Measurements from ENCODE around the gene LAPTM5.
A peak's percentile ranks its signal among the peaks of the same experiment; 100 is the strongest.

The LAPTM5 gene

DNA sequence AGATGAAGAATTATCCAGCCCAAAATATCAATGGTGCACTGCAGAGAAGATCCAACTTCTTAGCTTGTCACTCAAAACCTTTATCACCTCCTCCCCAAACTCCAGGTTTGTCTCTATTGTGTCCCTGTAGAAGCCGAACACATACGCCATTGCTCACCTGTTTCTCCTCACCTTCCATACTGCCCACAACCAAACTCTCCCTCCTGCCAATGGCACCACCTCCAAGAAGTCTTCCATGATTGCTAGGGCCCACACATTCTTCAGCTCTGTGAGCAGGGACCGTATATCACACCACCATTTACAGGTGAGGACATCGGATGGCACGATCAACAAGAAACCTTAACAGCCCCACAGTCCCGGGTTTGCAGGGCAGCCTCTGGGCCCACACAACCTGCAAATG lies 2.2 kb downstream of the LAPTM5 start:
- no peak for DNase-seq

DNA sequence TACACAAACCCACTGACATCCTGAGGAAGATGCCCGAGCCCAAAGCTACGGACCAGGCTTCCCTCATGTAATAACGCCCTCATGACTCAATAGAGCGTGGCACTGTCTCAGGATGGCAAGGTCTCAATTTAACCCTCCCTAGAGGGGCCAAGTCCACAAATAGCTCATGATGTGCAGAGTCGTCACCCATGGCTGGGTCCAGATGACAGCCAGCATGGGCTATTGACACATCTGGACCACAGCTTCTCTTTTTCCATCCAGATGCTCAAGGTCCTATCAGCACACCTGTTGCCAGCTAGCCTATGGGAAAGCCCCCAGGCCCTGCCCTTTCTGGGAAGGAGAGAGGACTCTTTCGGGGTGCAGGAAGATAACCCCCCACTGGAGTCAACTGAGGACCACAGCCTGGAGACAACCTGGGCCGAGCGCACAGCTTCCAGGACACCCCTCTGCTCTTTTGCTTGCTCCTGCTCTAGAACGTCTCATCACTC lies 2.8 kb downstream of the LAPTM5 start:
- peak; percentile 30 to 48 for DNase-seq

DNA sequence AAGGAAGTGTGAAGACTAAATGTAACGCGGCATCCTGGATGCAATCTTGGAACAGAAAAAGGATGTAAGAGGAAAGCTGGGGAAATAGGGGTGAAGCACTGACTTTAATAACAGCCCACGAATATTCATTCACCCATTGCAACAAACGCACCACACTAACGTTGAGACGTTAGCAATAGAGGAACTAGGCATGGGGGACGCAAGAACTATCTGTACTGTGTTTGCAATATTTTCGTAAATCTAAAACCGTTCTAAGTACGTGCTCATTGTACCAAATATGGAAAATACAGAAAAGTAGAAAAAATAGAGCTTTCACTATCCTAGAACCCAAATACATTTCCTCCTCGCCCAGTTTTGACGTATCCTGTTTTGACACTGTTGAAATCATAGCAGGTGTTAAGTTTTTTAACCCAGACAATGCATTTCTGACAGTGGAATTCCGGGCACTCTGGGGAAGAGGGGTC lies 3.9 kb downstream of the LAPTM5 start:
- no peak for DNase-seq

DNA sequence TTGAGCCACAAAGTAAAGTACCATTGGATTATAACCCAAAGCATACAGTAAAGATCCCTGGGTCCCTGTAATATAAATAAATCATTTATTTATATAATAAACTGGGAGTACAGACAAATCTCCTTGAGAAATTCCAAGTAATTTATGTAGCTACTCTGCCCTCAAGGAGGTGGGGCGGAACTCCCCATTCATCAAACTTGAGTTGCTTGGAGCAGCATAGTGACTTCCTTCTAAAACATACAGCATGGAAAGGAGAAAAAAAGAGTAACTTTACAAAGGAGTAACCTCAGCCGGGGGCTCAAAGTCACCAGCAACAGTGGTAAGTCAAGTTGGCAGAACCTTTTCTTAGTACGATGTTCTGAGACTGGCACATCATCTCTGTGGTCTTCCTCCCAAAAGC lies 4.5 kb downstream of the LAPTM5 start:
- no peak for DNase-seq

DNA sequence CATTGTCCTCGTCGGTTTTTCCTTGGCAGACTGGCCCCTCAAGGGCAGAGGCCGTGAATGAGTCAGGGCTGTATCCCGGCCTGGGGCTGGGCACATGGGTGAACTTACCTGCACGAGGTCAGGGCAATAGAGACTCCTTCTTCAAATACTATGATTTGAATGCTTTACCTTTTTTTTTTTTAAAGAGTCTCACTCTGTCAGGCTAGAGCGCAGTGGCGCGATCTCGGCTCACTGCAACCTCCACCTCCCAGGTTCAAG lies 5.0 kb downstream of the LAPTM5 start:
- no peak for DNase-seq

DNA sequence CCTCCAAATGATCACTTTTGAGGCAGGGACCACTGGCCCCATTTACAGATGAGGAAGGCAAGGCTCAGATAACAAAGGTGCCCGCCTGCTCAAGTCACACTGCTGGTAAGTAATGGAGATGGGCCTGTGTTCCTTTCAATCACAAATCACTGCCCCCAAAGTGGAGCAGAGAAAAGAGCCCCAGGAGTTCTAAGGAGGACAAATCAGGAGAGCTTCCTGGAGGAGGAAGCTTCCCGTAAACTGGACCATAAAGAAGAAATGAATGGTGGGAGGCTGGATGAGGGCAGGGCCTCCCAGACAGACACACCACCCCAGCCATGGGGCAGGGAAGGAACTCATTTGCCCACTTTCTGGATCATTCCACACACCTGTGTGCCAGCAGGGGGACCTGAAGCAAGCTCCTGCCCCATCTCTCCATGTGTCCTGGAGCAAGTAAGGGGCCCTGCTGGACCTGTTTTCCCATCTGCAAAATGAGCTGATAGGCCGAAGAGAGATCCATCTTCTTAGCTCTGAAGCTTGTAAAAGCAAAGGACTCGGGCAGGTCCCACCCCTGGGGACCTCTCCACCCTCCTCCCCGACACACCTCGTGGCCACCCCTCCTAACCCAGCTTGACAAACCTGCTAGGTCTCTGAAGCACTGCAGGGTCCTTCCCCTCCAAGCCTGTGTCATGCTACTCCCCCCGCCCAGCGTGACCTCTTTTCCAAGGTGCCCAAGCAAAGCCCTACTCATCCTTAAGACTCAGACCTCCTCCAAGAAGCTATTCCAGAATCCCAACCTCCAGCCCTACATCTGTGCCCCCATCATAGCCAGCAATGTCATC lies 5.5 kb downstream of the LAPTM5 start:
- no peak for DNase-seq

DNA sequence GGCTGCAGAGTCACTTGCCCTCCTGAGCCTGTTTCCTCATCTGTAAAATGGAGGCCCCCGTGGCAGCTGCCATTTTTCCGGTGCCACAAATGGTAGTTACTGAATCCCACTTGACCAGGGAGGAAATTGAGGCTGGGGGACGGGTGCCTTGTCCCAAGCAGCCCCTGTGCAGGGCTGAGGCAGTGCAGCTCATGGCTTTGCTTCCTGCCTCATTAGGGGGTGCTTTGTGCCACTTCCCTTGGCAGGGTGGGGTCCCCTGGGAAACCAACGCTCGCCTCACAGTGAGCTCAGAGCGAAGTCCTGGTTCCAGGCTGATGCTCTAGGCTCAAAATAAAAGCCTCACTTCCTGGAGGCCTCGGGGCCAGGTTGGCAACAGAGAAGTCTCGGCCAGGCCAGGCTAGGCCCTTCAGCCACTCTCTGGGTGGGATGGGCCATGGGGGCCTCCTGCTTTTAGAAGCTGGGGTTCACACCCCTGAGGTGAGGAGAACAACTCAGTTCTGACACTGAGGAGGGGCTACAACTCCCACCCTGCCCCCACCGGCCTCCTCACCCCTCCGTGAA lies 6.8 kb downstream of the LAPTM5 start:
- DNase-seq: no peak

DNA sequence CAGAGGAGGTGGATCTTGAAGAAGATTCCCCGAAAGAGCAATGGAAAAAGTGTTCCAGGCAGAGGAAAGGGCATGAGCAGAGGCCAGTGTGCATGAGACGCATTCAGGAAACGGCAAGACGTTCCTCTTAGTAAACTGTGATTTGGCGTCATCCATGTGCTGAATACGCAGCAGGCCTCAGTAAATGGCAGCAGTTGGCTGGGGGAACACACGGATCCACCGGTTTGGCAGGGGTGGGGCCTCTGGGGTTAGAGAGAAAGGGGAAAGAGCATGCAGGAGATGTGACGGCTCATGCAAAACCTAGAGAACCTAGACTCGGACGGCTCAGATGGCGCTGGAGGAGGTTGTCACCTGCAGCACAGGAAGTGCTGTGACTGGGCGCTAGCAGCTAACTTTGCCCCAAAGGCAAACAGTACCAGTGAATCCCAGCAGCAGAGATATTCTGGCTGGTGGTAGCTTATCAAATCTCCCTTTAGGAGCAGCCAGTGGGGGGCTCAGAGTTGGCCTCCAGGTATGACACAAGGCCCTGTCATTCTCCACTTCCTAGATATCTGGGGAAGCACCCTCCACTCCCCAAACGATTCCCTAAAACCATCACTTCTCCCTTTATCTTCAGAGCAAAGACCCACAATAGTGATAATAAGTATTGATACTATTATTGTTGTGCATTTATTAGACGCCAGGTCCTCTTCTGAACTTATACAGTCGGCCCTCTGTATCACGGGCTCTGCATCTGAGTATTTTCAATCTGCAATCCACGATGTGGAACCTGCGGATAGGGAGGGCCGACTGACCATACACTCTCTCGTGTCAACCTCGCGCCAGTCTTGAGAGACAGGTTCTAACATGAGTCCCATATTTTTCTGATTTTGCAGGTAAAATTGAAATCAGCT lies 7.6 kb downstream of the LAPTM5 start:
- peak; percentile 61 to 62 for DNase-seq

DNA sequence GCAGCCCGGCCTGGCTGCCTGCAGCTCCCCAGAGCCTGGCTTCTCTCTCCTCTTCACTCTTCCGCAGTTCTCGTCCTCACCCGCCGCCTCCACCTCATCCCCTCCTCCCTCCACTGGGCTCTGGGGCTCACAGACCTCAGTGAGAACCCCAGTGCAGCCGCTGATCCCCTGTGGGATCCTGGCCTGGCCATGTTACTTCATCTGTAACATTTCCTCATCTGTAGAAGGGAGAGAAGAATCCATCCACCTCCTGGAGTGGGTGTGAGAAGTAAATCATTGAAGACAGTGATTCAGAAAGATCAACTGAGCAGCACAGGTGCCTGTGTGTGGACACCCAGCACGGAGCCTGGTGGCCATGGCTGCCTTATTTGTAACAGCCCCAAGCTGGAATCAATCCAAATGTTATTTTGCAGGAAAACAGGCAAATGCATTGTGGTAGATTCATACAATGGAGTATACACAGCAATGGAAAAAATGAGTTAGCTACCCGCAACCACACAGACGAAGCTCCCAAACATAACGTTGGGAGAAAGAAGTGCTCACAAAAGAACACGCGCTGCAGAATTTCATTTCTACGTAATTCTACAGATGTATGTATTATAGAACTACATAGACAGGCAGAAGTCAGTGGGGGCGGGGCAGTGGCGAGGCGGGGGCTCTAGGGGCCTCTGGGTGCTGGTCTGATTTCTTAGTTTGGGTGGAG lies 8.7 kb downstream of the LAPTM5 start:
- DNase-seq: peak; percentile 48 to 58

DNA sequence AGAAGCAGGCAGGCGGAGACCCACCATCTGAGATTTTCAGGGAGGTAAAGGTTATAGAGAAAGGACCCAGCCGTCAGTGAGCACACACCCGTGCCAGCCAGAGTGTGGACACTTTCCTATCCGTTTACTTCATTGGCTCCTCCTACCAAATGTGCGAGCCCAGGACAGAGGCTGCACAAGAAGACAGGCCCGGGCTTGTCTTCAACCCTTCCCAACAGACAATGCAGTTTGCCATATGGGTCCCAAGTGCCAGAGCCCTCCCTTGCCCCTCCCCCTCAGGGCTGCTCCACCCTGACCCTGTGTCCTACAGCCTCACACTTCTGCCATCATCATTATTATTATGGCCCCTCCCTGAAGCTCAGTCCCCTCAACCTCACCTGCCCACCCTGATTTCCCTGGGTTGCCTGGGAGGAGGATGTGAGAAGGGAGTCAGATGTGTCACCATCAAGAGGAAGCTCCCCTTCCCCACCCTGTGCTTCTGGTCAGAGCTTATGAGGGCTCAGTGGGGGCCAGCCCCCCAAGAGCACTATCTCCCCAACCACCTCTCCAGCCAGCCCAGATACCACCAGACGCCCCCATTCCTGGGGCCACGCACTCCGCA lies 9.4 kb downstream of the LAPTM5 start:
- DNase-seq: no peak

DNA sequence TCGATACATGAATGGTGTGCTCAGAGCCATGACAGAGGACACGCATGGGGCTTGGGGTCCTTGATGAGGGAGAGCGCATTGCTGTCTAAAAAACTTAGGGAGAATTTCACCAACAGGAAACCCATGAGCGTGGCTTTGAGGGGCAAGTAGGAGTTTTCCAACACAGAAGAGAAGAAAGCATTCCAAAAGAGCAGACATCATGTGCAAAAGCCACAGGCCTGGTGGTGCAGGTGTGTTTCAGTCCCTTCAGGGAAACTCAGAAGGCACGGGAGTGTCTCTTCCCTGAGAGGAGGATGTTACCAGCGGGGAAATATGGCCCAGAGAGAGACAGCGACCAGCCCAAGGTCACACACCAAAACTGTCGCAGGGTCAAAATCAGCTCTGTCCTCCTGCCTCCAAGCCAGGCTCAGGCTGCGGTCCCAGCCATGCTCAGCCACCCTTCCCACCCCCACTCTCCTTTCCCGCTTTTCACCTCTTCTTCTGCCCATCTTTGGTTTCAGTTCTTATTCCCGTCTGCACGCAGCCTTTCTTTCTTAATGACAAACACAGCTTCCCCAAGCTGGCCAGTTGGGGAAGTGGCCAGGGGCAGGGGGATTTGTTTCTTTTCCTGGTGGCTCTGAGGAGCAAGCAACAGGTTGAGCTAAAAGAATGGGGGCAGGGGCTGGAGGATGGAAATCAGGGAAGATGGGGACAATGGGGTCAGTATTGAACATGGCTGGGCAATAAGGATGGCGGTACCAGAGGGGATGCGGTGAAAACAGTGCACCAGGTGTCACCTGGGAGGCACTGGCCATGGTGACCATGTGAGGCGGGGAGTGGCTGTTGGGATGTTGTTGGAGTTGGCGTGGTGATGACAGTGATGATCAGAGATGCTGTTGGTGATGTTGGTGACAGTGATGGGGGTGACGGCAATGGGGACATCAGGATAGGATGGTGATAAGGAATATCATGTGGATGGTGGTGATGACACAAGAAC lies 10.3 kb downstream of the LAPTM5 start:
- DNase-seq: no peak

DNA sequence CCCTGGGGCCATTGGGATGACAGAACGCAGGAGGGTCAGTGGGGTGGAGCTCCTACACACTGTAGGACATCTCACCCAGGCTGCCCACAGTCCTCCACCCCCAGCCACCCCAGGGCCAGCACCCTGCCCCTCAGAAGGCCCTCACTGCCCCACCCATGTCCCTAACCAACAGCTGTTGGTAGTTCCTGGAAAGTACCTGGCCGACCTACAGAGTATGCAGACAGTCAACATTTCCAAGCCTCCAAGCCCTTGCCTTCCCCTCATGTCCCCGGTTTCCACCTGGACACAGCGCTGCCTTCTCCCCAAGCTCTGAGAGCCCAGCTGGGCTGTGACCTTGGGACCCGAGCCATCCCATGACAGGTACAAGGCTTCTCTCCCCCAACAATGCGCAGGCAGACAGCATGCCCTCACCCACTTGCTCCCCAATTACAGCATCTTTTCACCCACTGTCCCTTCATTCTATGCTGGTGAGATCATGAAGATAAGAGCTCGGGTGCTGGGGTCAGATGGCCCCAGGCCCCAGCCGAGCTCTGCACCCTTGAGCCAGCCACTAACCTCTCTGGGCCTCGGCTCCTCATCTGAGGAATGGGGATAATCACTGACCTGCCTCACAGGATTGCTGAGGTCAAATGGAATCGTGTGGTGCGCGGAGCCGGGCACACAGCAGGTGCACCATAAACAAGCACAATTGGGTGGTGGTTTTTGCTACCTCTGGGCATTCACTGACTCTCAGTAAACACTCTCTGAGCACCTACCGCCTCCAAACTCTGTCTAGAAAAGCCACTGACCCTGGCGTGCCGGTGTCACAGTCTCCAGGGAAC lies 11.2 kb downstream of the LAPTM5 start:
- no peak for DNase-seq

DNA sequence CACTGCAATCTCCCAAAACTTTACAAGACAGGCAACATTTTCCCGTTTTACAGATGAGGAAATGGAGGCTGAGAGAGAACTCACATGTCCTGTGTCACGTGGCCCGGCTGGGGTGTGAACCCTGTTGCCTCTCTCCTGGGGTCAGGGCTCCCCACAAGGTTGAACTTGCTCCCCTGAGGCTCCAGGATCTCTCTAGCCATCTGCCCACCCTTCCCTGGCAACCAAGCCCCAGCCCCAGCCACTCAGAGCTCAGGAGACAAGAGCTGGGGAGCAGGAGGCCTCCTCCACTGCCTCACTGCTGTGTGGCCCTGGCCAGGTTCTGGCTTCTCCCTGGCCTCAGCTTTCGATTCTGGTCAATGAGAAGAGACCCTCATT lies 11.8 kb downstream of the LAPTM5 start:
- peak in 1 of 2 donors; percentile 26 for DNase-seq

DNA sequence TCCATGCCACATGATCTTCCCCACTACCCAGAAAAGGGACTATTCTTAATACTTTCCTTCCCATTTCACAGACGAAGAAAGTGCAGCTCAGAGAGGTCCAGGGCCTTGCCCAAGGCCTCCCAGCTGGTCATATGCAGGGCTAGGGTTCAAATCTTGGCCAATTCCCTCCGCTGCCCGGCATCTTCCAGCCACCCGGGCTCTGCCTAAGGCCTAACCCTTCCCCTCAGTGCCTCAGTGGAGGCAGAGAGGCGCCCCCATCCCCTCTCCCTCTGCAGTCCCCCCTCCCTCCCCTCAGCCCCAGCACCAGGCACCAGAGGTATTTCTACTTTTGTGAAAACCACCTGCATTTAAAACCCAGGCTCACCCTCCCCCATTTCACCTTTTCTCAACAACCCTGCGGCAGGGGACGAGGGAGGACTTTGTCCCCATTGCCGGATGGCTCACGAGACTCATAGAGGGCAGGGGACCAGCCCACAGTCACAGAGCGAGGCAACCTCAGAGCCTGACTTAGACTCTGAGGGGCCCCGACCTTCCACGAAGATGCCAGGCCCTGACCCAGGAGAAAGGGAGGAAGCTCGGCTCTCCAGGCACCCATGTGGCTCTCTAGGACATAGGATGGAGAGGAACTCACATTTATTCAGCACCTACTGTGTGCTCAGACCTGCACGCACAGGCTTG lies 12.3 kb downstream of the LAPTM5 start:
- peak in 1 of 2 donors; percentile 28 for DNase-seq

DNA sequence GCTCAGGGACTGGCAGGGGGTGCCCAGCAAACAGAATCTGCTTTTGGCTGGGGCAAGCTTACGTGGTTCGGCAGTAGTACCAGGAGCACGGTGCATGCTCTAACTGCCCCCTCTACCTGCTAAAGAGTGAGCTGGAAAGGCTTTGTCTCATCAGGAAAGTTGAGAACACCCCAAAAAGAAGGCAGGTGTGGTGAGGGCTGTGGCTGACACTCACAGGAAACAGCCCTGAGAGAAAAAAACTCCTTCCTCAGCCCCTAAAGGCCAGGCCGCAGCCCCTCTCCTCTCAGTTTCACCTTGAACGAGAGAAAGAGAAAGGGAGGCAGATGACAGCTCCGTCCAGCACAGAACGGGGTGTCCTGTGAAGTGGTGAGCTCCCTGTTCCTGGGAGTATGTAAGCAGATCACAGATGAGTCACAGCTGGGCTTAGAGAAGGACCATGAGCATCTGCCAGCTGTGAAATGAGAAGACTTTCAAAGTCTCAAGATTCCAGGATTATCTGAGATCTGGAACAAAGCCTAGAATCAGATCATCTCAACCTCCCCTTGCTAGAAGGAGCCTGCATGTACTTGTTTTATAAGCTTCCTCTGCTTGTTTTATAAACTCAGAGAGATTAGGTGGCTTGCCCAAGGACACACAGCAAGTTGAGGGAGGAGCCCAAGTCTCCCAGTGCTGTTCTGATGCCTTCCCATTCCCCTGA lies 13.4 kb downstream of the LAPTM5 start:
- peak in 1 of 2 donors; percentile 51 for DNase-seq

DNA sequence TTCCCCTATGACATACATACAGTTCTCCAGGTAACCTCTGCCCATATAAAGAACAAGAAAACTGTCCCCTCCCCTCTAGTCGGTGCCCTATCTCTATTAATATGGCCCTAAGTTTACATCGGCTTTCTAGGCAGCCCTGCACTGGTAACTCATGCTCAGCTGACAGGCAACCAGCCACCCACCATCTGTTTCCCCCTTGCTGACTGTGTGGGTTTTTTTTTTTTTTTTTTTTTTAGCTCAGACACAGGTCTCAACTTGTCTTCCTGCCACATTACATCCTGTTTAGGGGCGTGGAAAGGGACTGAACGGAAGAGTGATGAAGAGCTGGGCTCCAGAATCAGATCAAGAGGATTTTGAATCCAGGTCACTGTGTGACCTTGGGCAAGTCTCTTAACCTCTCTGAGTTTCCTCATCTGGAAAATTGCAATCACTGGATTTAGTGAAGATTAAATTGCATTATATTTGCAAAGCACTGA lies 14.0 kb downstream of the LAPTM5 start:
- DNase-seq: peak; percentile 53 to 69

DNA sequence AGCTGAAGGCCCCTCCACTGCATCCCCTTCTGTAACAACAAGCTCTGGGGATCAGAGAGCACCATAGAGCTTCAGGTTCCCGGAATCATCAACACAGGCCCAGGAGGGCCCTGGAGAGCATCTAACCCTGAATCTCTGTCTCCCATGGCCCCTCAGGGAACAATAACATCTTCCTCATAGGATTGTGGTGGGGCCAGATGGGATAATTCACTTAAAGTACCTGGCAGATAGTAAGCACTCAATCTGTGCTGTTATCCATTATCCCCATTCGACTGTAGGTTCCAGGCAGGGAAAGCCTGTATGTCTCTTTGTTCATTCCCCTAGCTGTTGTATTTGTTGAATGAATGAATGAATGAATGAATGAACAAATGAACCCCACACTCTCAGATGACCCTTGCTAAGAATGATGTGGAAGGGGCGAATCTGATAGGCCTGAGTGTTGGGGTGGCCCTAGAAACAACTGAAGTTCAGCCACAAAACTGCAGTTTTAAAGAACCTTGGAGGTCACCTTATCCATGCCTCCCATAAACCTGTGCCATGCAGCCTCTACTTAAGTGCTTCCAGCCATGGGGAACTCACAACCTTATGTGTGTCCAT lies 14.5 kb downstream of the LAPTM5 start:
- DNase-seq: no peak

DNA sequence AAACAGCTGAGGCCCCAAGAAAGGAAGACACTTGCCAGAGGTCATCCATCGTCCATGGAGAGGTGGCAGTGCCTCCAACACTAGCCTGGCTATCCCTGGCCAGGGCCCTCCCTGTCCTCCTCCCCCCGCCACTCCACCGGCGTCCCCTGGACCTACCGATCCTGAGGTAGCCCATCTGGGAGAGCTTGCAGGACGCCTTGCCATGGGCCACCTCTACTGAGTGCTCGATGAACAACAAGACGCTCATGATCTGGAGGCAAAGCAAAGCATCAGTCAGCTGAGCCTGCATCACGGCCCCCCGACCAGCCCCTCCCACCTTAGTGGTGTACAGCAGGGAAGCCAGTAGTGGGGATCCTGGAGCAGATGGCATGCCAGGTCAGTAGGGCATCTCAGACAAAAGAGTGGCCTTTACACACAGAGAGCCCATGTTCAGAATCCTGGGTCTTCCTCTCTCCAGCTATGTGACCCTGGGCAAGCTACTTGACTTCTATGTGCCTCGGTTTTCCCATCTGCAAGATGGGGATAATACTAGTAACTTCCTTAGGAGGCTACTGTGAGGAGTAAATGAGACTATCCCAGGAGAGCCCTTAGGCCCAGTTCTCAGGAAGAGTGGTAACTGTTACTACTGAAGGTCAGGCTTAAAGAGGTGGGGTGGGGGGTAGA lies 15.1 kb downstream of the LAPTM5 start:
- DNase-seq: no peak
